GM19351 (cell line): Measurements from ENCODE around the gene VSNL1.

Experiments used
- ATAC-seq: cut with Tn5 transposase; IDR thresholded peaks from one replicate; pipeline ENCODE4 v1.9.1; 2021; ENCODE audit warnings: mild to moderate bottlenecking, moderate library complexity; ENCODE audit not compliant: unreplicated experiment

VSNL1 gene

DNA sequence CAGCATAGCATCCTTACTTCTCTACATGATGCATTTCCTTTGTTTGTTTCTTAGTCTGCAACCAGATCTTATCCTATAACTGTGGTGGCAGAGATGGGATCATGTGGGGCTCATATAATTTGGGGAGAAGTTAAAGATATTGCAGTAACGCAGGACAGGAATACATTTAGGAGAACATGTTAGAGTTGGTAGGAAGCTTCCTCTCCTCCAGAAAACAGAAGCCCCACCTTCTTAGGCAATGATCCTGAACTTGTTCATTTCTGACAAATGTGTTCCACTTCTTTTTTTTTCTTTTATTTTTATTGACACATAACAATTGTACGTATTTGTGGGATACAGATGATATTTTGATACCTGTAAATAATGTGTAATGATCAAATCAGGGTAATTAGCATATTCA, 99.9 kb downstream of the VSNL1 start:
- ATAC-seq: no peak

DNA sequence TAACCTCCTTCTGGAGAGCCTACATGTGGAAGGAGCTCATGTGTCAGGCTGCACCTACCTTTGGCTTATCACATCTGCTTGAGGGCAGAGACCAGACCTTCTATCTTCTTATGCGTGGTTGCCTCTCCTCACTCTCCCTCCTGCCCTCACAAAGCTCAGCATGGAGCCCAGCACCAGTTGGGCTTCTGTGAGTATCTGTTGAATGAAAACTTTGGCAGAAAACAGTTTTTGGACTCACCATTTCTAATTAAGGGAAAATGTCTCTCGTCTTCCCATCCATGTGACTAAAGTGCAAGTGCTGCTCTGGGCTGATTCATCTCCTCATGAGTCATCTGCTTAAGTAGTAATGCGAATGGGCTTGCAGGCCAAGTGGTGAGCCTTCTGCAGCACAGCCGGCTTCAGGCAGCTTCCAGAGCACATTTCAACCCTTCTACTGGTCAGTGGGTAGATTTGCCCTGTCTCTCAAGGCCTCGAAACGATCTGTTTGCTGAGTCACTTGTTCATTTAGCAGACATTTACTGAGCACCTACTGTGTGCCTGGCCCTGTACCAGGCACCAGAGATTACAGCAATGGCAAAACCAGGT, 102.6 kb downstream of the VSNL1 start:
- ATAC-seq: no peak

DNA sequence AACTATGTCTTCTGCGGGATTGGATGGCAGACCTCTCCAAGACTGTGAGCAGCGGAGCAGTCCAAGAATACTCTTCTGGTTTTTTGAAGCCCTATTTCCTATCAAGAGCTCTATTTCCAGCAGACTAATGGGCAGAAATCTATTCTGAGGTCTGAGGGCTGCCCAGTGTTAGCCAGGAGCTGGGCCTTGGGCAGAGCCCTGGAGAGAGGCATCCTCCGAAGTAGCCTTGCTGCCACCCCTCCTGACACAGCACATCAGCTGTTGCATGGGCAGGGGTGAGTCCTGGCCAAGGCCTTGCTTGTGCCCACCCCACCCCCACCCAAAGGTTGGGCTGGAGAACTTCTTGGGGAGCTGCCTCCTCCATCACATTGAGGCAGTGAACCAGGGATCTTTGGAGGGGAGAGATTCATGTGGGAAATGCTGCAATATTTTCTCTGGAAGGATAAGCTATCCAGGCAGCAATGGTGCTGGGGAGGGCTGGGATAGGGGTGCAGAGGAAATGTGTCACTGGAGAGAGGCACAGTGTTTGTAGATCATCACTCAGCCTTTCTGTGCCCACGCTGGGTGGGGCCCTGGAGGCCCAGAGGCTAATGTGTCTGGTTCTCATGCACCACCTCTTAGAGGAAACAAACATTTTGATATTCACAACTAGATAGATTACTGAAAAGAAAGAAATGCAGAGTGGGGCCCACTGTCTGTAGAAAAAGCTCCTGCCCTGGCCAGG, 104.7 kb downstream of the VSNL1 start:
- ATAC-seq: no peak

DNA sequence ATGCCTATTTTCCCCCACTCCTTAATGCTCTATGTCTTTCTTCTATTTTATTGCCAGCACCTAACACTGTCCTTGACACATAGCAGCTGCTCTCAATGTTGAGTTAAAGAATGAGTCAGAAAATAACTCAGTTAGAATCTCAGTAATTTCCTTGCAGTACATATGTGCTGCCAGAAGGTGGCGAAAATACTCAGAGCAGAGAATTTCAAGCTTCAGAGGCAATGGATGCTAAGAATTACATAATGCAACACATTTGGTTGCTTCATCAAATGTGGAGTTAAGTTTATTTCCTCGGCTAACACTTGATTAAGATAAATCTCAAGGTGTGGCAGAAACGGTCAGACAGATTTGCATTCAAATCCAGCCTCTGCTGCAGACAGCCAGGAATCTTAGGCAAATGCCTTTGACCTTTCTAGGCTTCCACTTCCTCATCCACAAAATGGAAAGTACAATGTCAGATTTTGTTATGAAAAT, 105.6 kb downstream of the VSNL1 start:
- ATAC-seq: peak; percentile 83

DNA sequence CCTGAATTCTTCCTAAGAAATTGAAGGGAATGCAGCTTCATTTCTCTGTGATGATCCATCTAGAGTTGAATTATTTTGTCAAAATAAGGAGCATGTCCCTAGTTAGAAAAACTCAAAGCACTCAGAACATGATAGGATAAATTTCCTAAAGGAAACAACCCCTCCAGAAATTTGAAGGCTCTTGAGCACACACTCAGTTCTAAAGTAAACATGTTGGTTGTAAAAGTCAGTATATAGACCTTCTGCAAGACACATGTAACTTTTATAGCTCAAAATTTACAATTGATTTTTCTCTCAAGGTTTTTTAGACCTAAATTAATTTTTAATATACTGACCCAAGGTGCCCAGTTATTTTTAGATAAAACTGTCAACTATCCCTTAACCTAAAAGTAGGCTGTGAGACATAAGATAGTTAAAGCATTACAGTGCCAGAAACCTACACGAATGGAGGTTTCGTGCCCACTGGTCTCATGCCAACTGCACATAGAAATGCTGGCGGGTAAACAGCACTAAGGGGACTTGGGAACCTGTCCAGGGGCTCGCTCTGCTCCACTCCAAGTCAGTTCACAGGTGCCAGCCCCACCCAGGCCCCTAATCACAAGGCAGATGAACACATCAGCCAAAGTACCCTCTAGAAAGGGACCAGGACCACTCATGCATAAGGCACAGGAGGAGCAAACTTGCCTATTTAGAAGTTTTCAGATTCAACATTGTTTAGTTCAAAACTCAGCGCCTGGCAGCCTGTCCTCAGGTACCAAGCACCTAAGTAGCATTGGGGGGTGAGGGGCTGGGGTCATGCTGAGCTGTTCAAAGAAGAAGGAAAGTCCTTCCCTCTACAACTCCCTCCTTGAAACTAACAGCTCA, 106.6 kb downstream of the VSNL1 start:
- ATAC-seq: no peak

DNA sequence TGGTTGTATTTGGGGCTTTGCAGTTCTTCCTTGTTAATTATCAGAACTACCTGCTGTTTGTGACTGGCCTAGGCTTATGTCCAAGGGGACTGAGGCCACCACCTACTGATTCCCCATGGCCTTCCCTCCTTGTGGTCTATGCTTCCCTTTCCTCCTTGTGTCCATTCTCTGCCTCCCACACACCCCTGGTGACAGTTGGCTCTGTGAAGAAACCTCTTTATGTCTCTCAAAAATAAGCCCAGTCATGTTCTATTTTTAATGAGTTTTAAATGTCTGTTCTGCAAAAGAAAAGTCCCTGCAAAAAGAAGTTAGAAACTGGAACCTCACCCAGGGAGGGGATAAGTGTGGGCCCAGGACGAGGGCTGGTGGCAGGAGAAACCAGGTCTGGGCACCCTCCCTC, 108.1 kb downstream of the VSNL1 start:
- ATAC-seq: no peak

DNA sequence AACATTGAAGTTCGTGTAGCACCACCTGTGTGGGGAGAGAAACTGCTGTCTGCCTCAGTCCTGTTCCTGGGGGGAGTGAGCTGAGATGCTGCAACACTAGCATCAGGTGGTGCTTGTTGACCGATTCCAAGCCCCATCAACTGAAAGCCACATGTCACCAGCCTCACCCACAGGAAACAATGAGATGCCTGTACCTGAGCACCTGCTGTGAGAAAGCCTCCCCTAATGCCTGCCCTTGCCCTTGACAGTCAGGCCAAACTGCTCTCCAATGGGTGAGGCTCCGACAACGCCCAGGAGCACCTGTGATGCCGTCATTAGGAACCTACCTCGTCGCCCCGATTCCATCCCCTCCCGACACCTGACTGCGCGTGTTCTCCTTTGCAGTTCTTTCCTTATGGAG, 108.5 kb downstream of the VSNL1 start:
- ATAC-seq: no peak

DNA sequence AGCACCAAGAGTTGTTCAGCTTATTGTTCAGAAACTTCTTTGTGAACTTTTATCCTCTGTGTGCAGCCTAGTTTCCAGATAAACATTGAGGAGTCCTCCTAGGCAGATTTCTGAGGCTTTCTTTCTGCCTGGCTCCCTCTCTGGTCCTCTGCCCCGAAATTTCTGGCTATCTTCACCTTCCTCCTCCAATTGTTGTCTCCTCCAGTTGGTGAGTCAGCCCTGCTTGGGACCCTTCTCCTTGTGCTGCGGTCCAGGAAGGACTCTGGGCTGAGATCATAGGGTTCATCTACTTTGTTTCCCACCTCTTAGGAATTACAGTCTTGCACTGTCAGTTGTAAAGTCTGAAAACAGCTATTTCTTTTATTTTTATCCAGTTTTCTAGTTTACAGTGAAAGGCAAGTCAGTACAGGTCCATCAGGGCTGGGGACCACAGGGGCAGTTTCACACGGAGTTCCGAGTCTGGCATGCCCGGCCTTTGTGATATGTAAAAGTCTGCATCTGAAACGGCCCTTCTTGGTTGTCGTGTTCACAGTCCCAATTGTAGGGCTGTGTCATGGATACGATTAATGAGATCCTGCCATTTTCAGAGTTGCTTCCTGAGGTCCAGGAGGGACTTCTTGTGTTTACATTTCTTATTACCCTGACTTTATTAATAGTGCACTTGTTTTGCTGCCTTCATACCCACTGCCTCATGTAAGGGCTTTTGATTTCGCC, 112.3 kb downstream of the VSNL1 start:
- no peak for ATAC-seq

DNA sequence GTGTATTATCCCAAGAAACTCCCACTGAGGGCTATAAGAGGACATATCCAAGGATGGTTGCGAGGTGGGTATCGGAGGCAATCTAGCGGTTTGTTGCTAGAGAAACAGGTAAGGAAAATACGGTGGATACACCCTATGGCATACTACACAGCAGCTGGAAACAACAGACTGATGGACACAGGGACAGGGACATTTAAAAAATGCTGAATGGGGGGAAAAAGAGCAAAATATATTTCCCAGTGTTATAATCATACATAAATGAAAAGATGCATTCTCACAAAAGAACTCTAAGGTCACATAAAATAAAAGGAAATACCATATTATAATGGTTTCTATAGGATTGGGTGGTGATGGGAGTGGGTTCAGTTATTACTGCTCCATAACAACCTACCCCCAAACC, 117.3 kb downstream of the VSNL1 start:
- no peak for ATAC-seq

DNA sequence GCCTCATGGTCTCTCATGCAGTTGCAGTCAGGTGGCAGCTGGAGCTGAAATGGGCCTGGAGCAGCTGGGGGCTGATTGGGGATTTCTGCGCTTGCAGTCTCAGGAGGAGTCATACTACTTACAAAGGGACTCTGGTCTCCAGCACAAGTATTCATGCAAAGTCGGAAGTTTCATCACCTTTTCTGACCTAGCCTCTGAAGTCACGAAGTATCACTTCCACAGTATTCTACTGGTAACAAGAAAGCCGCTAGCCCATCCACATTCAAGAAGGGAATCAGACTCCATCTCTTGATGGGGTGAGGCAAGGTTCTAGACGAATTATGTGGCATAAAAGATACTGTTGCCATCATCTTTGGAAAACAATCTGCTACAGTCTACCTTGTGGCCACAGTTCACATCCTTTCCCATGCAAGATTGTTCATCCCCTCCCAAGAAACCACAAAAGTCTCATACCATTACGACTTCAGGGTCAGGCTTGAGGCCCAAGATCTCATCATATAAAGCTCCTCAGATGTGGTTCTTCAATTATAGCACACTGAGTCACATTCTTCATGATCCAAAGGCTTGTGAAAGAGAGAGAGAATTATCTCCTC, 117.9 kb downstream of the VSNL1 start:
- ATAC-seq: peak; percentile 57

DNA sequence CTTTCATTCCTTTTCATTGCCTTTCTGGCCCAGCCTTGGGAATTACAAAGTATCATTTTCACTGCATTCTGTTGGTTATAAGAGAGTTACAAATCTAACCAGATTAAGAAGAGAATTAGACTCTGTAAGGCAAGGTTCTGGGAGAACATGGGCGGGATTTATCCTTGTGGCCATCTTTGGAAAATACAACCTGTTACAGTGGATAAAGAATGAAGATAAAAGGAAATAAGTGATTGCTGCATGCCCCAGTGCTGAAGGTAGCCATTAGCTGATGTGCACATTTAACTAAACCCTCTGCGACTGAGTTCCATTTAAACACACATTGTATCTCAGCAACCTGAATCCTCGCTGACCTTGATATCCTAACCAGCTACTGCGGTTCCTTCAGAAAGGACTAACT, 119.7 kb downstream of the VSNL1 start:
- no peak for ATAC-seq

DNA sequence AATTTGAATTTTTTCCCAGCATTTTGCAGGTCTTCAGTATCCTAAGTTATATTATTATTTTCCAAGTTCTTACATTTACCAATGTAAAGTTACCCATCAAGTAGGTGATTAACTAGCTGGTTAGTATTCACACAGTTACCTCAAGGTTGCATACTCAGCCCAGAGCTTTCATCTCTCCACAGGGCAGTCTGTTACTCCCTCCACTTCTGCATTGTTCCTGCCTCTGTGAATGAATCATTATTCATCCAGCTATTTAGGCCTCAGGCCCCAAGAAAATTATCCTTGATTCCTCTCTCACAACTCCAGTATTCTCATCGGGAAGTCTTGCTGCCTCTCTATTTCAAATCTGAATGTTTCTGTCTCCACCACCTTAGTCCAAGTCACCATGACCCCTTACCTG, 121.0 kb downstream of the VSNL1 start:
- no peak for ATAC-seq

DNA sequence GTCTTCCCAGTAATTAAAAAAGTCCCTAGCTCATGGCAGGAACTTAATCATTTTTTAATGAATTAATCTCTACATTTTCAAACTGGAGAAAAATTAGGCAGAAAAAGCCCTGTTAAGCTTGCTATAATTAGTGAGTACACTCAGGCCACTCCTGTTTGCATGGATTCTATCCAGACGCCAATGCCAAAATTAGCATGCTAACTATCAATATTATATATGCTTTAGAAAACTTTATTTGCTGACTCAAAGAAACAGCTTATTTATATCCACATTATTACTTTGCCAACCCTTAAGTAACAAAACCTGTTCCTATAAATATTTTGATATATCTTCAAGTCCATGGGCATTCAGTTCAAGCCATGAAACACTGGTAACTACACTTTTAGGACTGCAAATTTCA, 122.2 kb downstream of the VSNL1 start:
- no peak for ATAC-seq

DNA sequence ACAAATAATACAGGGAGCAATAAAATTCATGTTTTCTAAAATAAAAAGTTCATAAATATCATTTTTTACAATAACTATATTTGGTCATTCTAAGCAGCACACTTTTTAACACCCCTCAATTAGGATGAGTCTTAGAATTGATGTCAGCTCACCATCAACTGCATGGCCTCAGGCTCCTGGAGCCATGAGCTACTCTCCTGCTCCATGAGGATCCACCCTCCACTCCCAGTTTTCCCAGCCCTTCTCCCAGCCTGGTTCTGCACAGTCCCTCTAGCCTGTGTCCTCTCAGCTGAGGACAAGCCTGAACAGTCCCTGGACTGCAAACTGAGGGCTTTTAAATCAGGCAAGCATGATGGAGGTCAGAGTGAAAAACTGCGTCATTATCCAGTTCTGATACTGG, 124.0 kb downstream of the VSNL1 start:
- ATAC-seq: no peak

DNA sequence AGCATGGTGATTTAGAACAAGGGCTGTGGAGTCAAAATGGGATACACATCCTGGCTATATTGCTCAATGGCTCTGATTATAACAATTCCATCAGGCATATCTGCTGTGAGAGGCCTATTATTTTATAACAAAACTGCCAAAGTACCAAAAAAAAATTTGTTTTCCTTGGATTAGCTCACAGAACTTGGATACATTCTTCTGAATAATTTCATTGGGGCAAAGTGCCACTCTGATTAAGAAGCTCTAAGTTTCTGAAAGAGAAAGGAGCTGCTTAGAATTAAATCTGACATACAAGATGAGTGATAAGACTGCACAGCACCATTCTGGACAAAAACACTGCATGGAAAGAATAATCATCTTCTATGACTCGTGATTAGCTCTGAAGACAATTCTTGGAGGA, 127.4 kb downstream of the VSNL1 start:
- ATAC-seq: no peak

DNA sequence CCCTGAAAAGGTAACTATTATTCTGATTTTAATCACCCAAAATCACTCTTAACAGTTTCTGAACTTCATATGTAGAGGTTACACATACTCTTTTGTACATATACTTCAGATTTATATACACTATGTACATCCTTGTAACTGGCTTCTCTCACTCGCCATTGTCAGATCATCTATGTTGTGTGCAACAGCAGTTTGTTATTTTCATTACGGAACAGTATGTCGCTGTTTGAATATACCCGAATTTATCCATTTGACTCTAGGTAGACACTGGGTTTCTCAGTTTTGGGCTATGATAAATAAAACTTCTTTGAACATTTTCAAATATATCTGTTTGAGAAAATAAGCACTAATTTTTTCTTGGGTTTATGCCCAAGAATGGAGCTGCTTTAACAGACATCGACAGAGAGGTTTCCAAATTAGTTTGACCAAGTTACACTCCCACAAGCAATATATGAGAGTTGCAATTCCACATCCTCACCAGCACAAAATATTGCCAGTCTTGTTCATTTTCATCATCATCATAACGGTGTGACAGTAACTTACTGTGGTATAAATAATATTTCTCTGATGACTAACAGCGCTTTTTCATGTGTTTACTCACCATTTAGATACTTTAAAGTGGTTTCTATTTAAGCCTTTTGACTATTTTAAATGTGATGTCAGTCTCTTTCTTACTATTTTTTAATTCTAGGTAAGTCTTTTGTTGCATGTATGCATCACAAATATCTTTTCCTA, 132.3 kb downstream of the VSNL1 start:
- peak; percentile 60 for ATAC-seq

DNA sequence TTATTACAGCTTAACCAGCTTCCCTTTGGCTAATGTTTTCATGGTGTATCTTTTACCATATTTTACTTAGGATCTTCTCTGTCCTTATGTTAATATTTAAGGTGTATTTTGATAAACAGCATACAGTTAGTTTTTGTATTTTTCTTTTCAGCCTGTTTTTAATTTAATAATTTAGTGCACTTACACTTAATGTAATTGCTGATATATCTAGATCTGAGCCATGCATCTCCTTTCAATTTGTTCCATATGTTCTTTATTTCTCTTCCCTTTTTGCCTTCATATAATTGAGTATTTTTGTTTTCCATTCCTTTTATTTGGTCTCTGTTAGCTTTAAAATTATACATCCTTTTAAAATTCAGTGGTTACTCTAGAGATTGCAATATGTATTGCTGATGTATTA, 134.3 kb downstream of the VSNL1 start:
- no peak for ATAC-seq

DNA sequence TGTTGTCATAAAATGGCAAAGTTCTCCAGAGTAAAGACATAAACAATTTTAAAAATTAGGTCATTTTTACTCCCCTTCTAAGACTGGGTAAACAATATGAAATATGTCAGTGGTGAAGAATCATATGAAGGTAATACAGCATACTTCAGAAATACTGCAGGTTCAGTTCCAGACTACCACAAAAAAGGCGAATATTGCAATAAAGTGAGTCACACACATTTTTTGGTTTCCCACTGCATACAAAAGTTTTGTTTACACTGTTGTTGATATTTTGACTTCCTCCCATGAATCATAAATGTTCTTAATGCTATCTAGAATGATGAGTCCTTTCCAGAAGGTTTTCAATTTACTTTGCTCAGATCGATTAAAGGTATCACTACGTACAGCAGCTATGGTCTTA, 139.6 kb downstream of the VSNL1 start:
- no peak for ATAC-seq

DNA sequence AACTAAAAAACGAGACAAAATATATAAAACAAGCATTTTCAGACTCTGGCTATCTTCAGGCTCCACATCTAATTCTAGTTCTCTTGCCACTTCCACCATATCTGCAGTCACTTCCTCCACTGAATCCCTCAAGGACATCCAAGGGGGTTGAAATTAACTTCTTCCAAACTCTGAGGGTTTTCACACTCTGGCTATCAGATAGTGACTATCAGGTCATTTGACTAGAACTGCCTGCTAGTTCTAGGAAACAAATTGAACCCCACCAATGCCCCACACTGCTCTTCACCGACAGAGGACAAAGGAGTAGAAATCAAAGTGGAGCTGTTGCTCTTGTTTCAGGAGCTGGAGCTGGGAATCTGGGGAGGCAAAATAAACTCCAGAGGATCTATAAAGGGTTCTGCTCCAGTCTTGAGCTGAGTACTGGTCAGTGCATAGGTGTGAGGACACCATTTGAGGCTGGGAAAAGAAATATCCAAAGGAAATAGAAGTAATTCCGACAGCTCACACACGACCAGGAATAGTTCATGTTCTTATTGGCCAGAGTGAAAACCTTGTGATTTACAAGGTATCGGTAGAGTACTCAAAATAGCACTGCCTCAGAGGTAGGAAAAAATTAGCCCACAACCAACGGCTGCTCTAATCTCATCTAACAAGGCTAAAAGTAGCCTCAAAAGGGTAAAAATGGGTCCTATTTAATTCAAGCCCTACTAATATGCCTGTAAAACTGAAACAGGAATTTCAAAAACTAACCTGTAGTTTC, 141.8 kb downstream of the VSNL1 start:
- ATAC-seq: no peak
